ENCODE measurements around the gene SLC16A8. TPM values are rescaled to one million over a fixed set of nuclear protein-coding genes. Genes with fewer than 3 reads are reported as not detected.
A peak's percentile ranks its signal among the peaks of the same experiment; 100 is the strongest.
"Not testable (repeated sequence)": the region's sequence is repeated elsewhere in the genome, so short reads cannot be mapped to it uniquely, and the experiment has no call there.

Gene SLC16A8
- total and polyA plus RNA-seq, 9 of the 15 experiments (the other 6 are each of a cell fraction or from before 2014, with no cell fraction given): not detected

DNA sequence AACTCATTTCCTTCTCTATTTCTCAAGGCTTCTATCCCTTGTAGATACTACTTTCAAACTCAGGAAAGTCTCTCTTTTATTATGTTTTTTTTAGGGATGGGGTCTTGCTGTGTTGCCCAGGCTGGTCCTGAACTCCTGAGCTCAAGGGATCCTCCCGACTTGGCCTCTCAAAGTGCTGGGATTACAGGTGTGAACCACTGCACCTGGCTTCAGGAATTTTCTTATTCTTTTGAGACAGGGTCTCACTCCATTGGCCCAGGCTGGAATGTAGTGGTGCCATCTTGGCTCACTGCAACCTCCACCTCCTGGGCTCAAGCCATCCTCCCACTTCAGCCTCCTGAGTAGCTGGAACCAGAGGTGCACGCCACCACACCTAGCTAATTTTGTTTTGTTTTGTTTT lies 4.8 kb downstream of the SLC16A8 start:
- BruUV-seq (replicated peaks); intact Hi-C loops (cut with micrococcal nuclease); CTCF ChIA-PET (ENCODE audit: low intra/inter-chr PET ratio): not testable (repeated sequence)

DNA sequence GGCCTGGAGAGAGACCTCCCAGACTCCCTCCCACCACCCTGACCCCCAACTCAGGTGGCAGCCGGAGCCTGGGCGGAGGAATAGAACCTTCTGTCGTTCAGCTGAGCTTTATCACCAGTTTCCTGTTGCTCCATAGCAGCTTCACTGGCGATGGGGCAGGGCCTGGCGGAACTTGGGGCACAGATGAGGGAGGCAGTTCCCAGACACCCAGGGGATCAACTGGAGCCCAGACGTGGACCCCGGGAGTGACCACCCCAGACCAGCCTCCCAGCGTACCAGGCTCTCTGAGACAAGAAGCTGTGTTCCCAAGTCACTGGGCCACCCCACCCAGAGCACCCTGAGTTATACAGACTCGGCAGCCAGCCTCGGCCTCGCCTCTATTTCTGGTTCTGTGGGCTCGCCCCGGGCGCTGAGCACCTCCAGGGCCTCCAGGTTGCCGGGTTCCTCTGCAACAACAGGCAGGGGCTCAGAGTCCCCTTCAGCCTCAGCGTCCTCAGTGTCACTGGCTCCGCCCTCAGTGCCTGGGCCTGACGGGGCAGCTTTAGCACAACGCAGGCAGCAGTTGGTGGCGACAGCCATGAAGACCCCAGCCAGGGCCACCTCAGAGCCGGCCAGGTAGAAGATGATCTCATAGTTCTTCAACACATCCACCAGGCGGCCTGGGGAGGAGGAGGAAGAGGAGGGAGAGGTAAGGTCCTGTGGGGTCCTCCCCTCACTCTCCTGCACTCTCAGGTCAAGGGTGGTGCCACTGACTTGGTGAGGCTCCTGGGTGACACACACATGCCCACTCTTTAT lies 5.7 kb downstream of the SLC16A8 start:
- H2AFZ ChIP-seq (ENCODE audit: low read depth, low read length): no peak overlapping the region
- H3K9me1 ChIP-seq (ENCODE audit: control insufficient read depth, insufficient read depth, low read length): no peaks in the 10 kb centered on the region
- H3K79me2 ChIP-seq (ENCODE audit: control insufficient read depth, insufficient read depth, low read length): no peaks in the 10 kb centered on the region
- no peaks in the 10 kb centered on the region for H3K36me3 ChIP-seq (ENCODE audit: control insufficient read depth, insufficient read depth, low read length)
- H3K4me3 ChIP-seq: no peak overlapping the region
- no peaks in the 10 kb centered on the region for H3K9me3 ChIP-seq (replicated peaks; ENCODE audit: control insufficient read depth, insufficient read depth, low read depth, low read length)
- DNase-seq (ENCODE audit: extremely low read depth in 1 of 4, low spot score in 3 of 4) (no peak), ATAC-seq (no peak), FAIRE-seq (no peak)
- TF ChIP-seq TBL1XR1 (IDR thresholded peaks at IDR 0.05; ENCODE audit: low read length in 2 of 2) (no peak), MNT (conservative IDR thresholded peaks at IDR 0.05) (no peak), POLR2G (IDR thresholded peaks at IDR 0.05; ENCODE audit: low read depth, low read length) (peak; percentile 19; the same call in 1 of the 2 replicates), ZNF263 (CRISPR knock-in tag; IDR thresholded peaks at IDR 0.05; ENCODE audit: borderline replicate concordance) (peak; percentile 58; the same call in 1 of the 2 replicates)
- peaks cover 1 to 22% of the 10 kb centered on the region in 2 experiments; a peak in 2 of 5 replicates for H3K27me3 ChIP-seq (ENCODE audit: control insufficient read depth in 2 of 2, insufficient read depth in 2 of 2, low read length in 2 of 2)
- CTCF ChIA-PET (ENCODE audit: low intra/inter-chr PET ratio): no interaction called here
- no TSS peak for BruUV-seq (replicated peaks)
- no peak overlapping the region for H3K27ac ChIP-seq (ENCODE audit: extremely low read depth, low read depth, low read length)
- intact Hi-C loops (cut with micrococcal nuclease) (no loop called here), in situ Hi-C loops (cut with MboI) (no loop called here)
- H4K20me1 ChIP-seq (replicated peaks; ENCODE audit: control insufficient read depth, insufficient read depth, low read length): no peaks in the 10 kb centered on the region
- peaks cover 0 to 47% of the 10 kb centered on the region in 2 experiments; a peak in 2 of 5 replicates for H3K4me1 ChIP-seq (replicated peaks in 1 of 2; ENCODE audit: control insufficient read depth in 2 of 2, insufficient read depth in 2 of 2, low read length in 2 of 2)
- 12% methylated on average over 6 of the region's 22 CpGs for WGBS (ENCODE audit: insufficient coverage, low coverage, missing lambda C conversion rate)
- no peak overlapping the region for H3K9ac ChIP-seq (ENCODE audit: insufficient read depth in 1 of 2, low read depth in 2 of 2, low read length in 2 of 2)
- no peak overlapping the region for H3K4me2 ChIP-seq (ENCODE audit: insufficient read depth, low read length)
- POLR2A ChIA-PET: interaction anchor here (0.8 kb wide), 1 partner anchor 10 kb away, joined by 3 read pairs; no protein-coding TSS in a partner anchor

More for the DNA sequence above, 4.8 kb downstream of the SLC16A8 start:
- H3K4me2 ChIP-seq (ENCODE audit: insufficient read depth, low read length); H3K27ac ChIP-seq (ENCODE audit: extremely low read depth, low read depth, low read length); ATAC-seq; H2AFZ ChIP-seq (ENCODE audit: low read depth, low read length); H3K4me3 ChIP-seq; FAIRE-seq; in situ Hi-C loops (cut with MboI); H4K20me1 ChIP-seq (replicated peaks; ENCODE audit: control insufficient read depth, insufficient read depth, low read length); H3K36me3 ChIP-seq (ENCODE audit: control insufficient read depth, insufficient read depth, low read length); H3K9me1 ChIP-seq (ENCODE audit: control insufficient read depth, insufficient read depth, low read length); DNase-seq (ENCODE audit: extremely low read depth in 1 of 4, low spot score in 3 of 4); H3K9ac ChIP-seq (ENCODE audit: insufficient read depth in 1 of 2, low read depth in 2 of 2, low read length in 2 of 2); H3K79me2 ChIP-seq (ENCODE audit: control insufficient read depth, insufficient read depth, low read length); H3K9me3 ChIP-seq (replicated peaks; ENCODE audit: control insufficient read depth, insufficient read depth, low read depth, low read length); POLR2A ChIA-PET: not testable (repeated sequence)
- Histone ChIP-seq H3K4me1 (replicated peaks in 1 of 2; ENCODE audit: control insufficient read depth in 2 of 2, insufficient read depth in 2 of 2, low read length in 2 of 2) (peaks cover 0 to 53% of the 10 kb centered on the region in 2 experiments; a peak in 2 of 5 replicates), H3K27me3 (ENCODE audit: control insufficient read depth in 2 of 2, insufficient read depth in 2 of 2, low read length in 2 of 2) (peaks cover 2 to 30% of the 10 kb centered on the region in 2 experiments; a peak in 2 of 5 replicates)
- WGBS (ENCODE audit: insufficient coverage, low coverage, missing lambda C conversion rate): 14% methylated on average over 2 of the region's 2 CpGs
- TF ChIP-seq ZNF121 (CRISPR knock-in tag; conservative IDR thresholded peaks at IDR 0.05): peak; percentile 70
